Epithelial cell of esophagus (primary cell): Measurements from ENCODE around the gene AGBL3.

Experiments used
- DNase-seq: peaks from one replicate; pipeline ENCODE4 v3.0.0; 2010; ENCODE audit warnings: low read depth
- H3K4me3 ChIP-seq: 2 replicates; pipeline ENCODE4 v1.5.1; 2011; ENCODE audit warnings: mild to moderate bottlenecking, low read length, control low read depth
- TF ChIP-seq, protein P1 (sequence below): IDR thresholded peaks from 2 replicates; pipeline ENCODE4 v1.5.1; 2011; ENCODE audit warnings: low read depth, mild to moderate bottlenecking, low read length, control low read depth, inconsistent platforms; ENCODE audit not compliant: insufficient read depth; ENCODE audit errors: missing control alignments

Gene AGBL3

DNA sequence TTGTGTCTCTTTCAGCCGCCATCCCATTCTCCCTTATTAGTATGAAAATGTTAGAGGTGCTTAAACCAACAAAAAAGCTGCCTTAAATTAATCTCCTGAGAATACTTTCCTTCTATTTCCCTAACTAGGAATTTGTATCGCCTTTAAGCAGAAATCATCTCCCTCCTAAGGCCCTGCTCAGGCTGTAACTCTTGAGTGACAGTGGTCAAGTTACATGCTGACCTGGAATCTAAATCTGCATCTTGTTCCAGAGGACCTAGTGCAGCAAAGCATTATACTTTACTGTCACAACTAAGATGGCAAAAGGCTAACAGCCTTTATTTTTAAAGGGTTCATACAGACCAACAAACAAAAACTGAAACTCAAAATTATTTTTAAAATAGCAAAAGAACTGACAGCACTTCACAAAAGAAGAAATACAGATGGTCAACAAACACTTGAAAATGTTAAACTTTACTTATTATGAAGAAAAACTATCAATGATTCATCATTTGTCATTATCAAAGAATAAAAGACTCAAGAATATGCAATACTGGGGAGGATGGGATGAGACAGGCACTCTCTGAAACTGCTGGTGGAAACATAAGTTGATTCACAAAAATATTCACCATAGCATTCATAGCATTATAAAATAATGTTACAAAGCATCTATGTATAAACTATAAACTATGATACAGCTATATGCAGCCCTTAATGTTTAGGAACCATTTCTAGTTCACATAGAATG lies 173.2 kb downstream of the AGBL3 start:
- TF ChIP-seq, protein P1, sequence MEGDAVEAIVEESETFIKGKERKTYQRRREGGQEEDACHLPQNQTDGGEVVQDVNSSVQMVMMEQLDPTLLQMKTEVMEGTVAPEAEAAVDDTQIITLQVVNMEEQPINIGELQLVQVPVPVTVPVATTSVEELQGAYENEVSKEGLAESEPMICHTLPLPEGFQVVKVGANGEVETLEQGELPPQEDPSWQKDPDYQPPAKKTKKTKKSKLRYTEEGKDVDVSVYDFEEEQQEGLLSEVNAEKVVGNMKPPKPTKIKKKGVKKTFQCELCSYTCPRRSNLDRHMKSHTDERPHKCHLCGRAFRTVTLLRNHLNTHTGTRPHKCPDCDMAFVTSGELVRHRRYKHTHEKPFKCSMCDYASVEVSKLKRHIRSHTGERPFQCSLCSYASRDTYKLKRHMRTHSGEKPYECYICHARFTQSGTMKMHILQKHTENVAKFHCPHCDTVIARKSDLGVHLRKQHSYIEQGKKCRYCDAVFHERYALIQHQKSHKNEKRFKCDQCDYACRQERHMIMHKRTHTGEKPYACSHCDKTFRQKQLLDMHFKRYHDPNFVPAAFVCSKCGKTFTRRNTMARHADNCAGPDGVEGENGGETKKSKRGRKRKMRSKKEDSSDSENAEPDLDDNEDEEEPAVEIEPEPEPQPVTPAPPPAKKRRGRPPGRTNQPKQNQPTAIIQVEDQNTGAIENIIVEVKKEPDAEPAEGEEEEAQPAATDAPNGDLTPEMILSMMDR = no peak
- DNase-seq = no peak
- no peak overlapping the region for H3K4me3 ChIP-seq

DNA sequence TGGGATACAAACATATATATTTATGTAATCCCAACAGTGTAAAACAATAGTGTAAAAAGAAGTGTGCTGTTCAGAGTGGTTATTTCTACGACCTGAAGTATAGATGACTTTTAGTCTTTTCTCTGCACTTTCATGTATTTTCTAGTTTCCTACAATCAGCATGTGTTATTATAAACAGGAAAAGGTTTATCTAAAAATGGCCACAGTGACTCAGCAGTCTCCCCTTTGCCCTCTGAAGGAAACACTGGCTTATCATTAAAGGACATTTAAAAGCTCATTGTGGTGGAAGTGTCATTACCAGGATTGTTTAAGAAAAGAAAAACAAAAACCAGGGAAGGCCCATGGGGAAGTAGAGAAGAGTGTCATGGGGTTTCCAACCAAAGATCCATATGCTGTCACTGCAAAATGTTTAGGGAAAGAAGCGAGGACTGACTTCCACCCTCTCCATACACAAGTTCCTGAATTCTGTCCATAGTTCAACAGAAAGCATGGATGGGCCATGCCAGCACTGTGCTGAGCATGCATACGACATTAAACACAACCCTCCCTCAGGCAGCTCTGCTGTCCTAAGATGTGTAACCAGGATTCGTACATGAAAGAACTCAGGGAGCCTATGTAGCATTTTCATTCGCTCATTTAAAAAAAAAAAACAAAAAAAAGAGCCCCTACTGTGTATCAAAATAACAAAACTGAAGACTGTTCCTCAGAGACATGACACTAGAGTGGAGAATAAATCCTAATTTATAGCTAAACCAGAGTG lies 174.0 kb downstream of the AGBL3 start:
- no peak for DNase-seq
- TF ChIP-seq, protein P1 = no peak
- H3K4me3 ChIP-seq = no peak overlapping the region

DNA sequence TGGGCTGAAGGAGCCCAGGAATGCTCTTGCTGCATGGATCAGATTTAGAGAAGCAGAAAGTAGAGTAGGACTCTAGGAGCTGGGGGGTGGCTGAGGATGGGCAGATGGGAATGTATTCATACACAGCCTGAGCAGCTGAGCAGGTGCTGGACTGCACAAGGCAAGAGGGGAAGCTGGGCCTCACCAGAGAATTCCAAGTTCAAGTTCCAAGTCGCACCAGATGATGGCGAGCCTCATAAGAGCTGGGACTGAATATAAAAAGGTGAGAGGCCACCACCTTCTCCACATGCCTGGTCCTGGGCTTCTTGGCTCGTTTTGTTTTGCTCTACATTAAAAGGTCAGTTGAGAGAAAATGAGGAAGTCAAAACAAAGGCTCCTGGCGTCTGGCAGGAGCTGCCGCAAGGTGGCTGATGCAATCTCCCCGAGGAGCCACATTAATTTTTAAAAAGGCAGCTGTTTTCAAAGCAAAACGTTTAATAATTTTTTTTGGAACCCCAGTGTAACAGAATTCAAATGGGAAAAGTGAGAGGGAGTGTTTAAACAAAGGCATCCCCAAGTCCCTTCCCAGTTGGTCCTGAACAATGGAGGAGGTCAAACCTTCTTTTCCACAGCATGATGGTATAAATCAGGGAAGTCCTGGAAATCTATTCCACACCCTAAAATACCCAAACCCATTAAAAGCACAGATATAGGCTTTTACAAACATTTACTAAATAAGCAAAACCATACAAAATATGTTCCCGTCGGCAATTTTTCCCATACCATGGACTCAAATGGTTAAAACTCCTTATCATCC lies 174.7 kb downstream of the AGBL3 start:
- TF ChIP-seq, protein P1 = no peak
- no peak for DNase-seq
- no peak overlapping the region for H3K4me3 ChIP-seq

DNA sequence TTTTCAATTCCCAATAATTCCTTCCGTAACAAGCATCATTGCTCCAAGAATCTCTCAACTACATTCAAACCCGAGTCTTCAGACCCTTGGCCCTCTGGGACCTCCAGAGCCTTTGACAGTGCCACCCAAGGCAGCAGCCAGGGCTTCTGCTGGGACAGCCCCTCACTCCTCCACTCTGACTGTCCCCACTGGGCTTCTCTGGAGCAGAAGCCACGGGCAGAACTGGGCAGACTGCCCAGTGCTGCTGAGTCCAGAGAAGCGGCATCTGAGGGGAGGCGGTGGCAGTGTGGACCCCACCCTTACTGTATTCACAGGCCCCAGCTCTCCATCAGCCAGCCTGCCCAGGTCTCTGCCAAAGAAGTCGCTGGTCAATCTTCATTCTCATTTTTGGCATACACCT lies 175.4 kb downstream of the AGBL3 start:
- DNase-seq = no peak
- no peak overlapping the region for H3K4me3 ChIP-seq
- TF ChIP-seq, protein P1 = no peak

DNA sequence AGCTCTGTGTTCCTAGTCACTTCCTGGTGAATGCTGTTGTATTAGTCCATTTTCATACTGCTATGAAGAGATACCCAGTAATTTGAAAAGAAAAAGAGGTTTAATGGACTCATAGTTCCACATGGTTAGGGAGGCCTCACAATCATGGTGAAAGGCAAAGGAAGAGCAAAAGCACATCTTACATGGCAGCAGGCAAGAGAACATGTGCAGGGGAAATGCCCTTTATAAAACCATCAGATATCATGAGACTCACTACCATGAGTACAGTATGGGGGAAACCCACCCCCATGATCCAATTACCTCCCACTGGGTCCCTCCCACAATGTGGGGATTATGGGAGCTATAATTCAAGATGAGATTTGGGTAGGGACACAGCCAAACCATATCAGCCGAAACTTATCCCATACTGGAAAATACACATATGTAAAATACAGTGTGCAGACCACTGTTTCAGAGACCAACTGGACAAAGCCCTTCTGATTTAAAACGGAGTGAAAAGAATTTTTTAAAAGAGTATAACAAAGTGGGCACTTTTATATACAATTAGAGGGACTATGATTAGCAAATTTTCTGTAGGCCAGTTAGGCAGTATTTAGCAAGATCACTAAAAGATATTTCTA lies 176.2 kb downstream of the AGBL3 start:
- TF ChIP-seq, protein P1 = no peak
- H3K4me3 ChIP-seq = no peak overlapping the region
- DNase-seq = no peak

DNA sequence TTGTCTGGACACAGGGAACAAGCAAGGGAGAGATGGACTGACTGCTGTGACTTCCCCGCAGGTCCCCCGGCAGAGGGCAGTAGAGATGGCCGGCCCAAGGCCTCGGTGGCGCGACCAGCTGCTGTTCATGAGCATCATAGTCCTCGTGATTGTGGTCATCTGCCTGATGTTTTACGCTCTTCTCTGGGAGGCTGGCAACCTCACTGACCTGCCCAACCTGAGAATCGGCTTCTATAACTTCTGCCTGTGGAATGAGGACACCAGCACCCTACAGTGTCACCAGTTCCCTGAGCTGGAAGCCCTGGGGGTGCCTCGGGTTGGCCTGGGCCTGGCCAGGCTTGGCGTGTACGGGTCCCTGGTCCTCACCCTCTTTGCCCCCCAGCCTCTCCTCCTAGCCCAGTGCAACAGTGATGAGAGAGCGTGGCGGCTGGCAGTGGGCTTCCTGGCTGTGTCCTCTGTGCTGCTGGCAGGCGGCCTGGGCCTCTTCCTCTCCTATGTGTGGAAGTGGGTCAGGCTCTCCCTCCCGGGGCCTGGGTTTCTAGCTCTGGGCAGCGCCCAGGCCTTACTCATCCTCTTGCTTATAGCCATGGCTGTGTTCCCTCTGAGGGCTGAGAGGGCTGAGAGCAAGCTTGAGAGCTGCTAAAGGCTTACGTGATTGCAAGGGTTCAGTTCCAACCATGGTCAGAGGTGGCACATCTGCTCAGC lies 178.2 kb downstream of the AGBL3 start:
- no peak for DNase-seq
- TF ChIP-seq, protein P1 = peak; percentile 1
- no peak overlapping the region for H3K4me3 ChIP-seq
